ENCODE results near the gene TRIB2. TPM values are rescaled to one million over a fixed set of nuclear protein-coding genes. Genes with fewer than 3 reads are reported as not detected.

Gene TRIB2
- total and polyA plus RNA-seq, 8 donors: 4.0 to 66.9 (median 16.1) TPM

DNA sequence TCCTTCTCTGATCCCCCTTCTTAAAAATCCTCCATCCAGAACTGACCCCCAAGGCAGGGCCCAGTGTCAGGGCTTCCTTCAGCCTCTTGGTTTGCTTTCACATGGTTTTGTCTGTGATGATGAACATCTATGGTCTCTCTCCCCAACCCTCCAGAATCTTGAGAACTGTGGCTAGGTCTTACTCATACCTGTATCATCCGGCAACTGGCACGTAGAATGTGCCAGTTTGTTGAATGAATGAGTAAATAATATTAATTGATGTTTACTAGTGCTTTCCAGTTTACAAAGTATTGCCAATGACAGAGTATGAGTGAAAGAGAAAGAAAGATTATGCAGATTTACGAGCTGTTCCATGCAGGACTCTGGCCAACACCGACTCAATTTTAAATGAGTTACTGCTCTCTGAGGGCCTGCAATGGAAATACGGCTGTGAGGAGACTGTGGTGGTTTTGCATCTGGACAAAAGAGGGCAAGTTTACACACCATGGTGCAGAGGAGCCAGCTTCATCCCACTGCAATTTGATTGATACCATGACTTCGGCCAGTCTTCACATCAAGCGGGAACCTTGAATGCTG lies 29.9 kb upstream of the TRIB2 start:
- TF ChIP-seq, protein P1, sequence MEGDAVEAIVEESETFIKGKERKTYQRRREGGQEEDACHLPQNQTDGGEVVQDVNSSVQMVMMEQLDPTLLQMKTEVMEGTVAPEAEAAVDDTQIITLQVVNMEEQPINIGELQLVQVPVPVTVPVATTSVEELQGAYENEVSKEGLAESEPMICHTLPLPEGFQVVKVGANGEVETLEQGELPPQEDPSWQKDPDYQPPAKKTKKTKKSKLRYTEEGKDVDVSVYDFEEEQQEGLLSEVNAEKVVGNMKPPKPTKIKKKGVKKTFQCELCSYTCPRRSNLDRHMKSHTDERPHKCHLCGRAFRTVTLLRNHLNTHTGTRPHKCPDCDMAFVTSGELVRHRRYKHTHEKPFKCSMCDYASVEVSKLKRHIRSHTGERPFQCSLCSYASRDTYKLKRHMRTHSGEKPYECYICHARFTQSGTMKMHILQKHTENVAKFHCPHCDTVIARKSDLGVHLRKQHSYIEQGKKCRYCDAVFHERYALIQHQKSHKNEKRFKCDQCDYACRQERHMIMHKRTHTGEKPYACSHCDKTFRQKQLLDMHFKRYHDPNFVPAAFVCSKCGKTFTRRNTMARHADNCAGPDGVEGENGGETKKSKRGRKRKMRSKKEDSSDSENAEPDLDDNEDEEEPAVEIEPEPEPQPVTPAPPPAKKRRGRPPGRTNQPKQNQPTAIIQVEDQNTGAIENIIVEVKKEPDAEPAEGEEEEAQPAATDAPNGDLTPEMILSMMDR (IDR thresholded peaks at IDR 0.05): no peak
- 83 to 84% methylated on average over 7 of the region's 7 CpGs for WGBS, 2 donors
- Histone ChIP-seq H3K36me3 (no peaks in the 10 kb centered on the region), H3K27ac (no peak overlapping the region), H3K4me3 (no peak overlapping the region), H3K9me3 (no peaks in the 10 kb centered on the region), H3K27me3 (no peaks in the 10 kb centered on the region), H3K4me1 (peaks cover 3 to 20% (median 11%) of the 10 kb centered on the region in 3 donors)
- intact Hi-C loops (cut with DNase I): no loop called here
- no peak for ATAC-seq
- FAIRE-seq: no peak
- no peak for DNase-seq

GRCh38 chr2:12688091-12688490 lies 28.6 kb upstream of the TRIB2 start:
- 77 to 80% methylated on average over 4 of the region's 4 CpGs for WGBS, 2 donors
- TF ChIP-seq, protein P1 (IDR thresholded peaks at IDR 0.05): no peak
- no peaks in the 10 kb centered on the region for H3K36me3 ChIP-seq
- H3K27me3 ChIP-seq: no peaks in the 10 kb centered on the region
- peaks cover 3 to 20% (median 11%) of the 10 kb centered on the region in 3 donors for H3K4me1 ChIP-seq
- no peak overlapping the region for H3K4me3 ChIP-seq
- no peaks in the 10 kb centered on the region for H3K9me3 ChIP-seq
- intact Hi-C loops (cut with DNase I): no loop called here
- H3K27ac ChIP-seq: no peak overlapping the region
- no peak for ATAC-seq
- FAIRE-seq: no peak
- DNase-seq: no peak

DNA sequence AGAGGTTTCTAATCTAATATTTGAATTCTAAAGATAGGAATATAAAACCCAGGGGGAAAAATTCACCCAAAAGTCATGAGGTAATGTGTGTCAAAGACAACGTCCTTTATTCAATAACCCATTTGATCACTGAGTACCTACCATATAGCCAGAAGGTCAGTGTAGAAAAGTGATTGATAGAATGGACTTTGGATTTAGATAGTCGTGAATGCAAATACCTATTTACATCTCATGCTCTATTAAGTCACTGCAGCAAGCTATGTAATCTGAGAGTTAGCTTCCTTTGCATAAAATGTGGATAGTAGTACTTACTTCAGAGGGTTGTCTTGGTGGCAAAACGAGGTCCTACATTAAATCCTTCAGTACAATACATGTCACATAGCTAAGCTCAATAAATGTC lies 27.8 kb upstream of the TRIB2 start:
- no peak for DNase-seq
- Histone ChIP-seq H3K4me1 (peaks cover 3 to 16% (median 9%) of the 10 kb centered on the region in 3 donors), H3K27ac (no peak overlapping the region), H3K9me3 (no peaks in the 10 kb centered on the region), H3K4me3 (no peak overlapping the region), H3K27me3 (no peaks in the 10 kb centered on the region), H3K36me3 (no peaks in the 10 kb centered on the region)
- TF ChIP-seq, protein P1 (IDR thresholded peaks at IDR 0.05): no peak
- FAIRE-seq: no peak
- peak in 3 of 4 donors; percentile 42 to 75 (median 65) for ATAC-seq
- intact Hi-C loops (cut with DNase I): no loop called here
- 7 to 14% methylated on average over 3 of the region's 3 CpGs for WGBS, 2 donors

DNA sequence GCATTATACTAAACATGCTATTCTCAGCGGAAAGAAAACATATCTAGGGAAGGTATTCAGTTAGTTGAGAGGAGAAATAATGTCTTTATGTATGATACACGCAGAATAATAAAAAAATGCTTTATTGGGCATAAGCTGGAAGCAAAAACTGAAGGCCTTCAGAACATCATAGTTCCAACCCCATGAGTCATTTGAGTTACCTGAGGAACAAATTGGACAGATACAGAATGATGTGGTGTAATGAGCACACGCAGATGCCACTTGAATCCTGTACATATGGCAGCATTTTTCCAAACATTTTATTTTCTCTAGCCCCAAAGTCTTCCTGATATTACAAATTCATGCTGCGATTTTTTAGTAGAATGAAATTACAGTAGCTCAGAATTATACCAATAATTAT lies 23.2 kb upstream of the TRIB2 start:
- 82 to 94% methylated on average over 4 of the region's 4 CpGs for WGBS, 2 donors
- Histone ChIP-seq H3K4me1 (peaks cover 0 to 26% (median 0%) of the 10 kb centered on the region in 3 donors), H3K4me3 (no peak overlapping the region), H3K27me3 (no peaks in the 10 kb centered on the region), H3K27ac (no peak overlapping the region), H3K36me3 (no peaks in the 10 kb centered on the region), H3K9me3 (no peaks in the 10 kb centered on the region)
- intact Hi-C loops (cut with DNase I): no loop called here
- TF ChIP-seq, protein P1 (IDR thresholded peaks at IDR 0.05): no peak
- FAIRE-seq (no peak), DNase-seq (no peak), ATAC-seq (no peak)

DNA sequence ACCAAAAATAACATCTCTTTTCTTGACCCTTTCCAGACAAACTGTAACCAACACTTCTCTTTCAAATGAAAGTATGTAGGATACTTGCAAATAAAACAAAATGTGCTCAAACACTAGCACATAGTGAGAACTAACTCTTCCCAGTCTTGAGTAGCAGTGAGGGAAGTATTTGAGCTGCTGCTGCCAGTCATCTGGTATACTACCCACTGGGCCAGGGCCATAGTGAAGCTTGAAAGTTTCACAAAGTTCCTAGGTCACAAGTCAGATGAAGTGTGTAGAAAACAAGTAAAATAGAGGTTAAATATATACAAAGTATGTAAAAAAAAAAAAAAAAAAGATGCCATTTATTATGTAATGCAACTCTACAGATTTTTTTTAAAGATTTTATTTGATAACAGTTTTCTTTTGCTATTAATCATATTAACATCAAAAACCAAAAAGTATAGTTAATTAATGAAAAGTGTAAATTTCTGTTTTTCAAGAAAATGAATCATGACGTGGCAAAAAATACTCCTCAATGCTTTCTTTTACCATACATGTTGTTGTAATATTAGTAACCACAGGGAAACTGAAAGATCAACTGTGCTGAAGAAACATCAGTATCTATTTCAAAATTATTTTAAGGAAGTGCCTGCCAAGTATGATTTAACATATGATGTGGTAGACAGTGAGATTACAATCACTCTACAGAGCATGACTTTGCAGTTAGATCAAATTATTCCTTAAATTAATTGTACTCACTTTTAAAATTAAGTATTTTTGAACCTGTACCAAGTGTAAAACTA lies 21.6 kb upstream of the TRIB2 start:
- FAIRE-seq: no peak
- intact Hi-C loops (cut with DNase I): no loop called here
- TF ChIP-seq, protein P1 (IDR thresholded peaks at IDR 0.05): no peak
- H3K9me3 ChIP-seq: no peaks in the 10 kb centered on the region
- no peak for DNase-seq
- H3K36me3 ChIP-seq: no peaks in the 10 kb centered on the region
- 87 to 99% methylated on average over 1 of the region's 1 CpG for WGBS, 2 donors
- no peak overlapping the region for H3K27ac ChIP-seq
- H3K4me1 ChIP-seq: peaks cover 0 to 19% (median 0%) of the 10 kb centered on the region in 3 donors
- no peak for ATAC-seq
- no peaks in the 10 kb centered on the region for H3K27me3 ChIP-seq
- no peak overlapping the region for H3K4me3 ChIP-seq

All from pancreas (tissue), 10 donors.